ENCODE results near the gene ZFP62.

The ZFP62 gene

GRCh38 chr5:180873615-180874520 lies 12.8 kb upstream of the ZFP62 start:
- TF ChIP-seq GATA3 (IDR thresholded peaks at IDR 0.05; ENCODE audit: low read depth, low read length) (no peak), GATA2 (IDR thresholded peaks at IDR 0.05; ENCODE audit: low read depth, low read length) (no peak)

GRCh38 chr5:180872419-180872818 lies 11.3 kb upstream of the ZFP62 start:
- TF ChIP-seq GATA2 (IDR thresholded peaks at IDR 0.05; ENCODE audit: low read depth, low read length) (no peak), GATA3 (IDR thresholded peaks at IDR 0.05; ENCODE audit: low read depth, low read length) (no peak)

DNA sequence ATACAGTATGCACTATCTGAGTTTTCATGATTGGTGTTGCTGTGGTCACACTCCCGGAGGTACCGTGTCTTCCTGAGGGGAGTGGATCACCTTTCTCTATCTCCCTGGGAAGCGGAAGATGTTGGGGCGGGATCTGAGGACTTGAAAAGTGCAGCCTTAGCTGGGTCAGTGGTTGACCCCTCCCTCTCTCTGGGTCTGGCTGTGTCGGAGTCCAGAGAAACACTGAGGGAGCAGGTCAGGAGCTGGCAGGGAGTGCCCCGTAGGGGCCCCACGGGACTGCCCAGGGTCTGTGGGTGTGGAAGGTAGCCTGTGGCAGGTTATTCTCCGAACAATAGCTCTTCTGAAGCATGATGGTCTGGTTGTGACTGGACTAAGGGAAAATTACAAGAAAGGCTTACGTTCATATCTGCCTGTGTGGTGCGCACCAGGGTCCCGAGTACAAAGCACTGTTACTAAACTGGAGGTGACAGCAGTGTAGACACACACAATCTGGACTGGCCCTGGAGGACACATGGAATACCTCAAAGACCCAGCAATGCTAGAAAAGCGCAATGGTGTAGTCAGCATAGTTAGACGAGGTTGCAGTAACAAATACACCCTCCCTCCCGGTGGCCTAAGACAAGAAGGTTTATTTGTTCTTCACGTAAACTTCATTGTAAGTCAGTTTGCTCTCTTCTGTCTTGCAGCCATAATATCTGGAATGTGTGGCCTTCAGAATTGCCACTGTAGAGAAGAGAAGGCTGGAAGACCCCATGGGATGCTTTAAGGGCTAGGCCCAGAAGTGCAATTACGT lies 9.4 kb upstream of the ZFP62 start:
- TF ChIP-seq GATA2 (IDR thresholded peaks at IDR 0.05; ENCODE audit: low read depth, low read length): no peak
- no peak for TF ChIP-seq GATA3 (IDR thresholded peaks at IDR 0.05; ENCODE audit: low read depth, low read length)

DNA sequence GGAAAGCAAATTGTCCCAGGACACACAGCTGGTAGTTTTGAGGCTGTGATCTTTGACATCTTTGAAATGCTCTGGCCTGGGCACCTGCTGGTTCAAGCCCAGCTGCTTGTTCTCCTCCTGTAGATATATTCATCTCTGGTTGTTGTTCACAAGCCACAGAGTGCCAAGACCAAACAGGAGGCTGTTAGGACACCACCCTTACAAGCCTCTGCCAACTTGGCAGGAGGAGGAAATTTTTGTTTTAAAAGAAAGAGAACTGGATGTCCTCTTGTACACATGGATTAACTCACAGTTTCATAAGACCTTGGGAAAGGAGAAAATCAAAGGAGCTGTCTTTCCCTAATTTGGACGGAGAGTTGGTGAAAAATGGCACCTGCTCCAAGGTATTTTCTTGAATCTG lies 8.5 kb upstream of the ZFP62 start:
- TF ChIP-seq GATA3 (IDR thresholded peaks at IDR 0.05; ENCODE audit: low read depth, low read length) (no peak), GATA2 (IDR thresholded peaks at IDR 0.05; ENCODE audit: low read depth, low read length) (no peak)

DNA sequence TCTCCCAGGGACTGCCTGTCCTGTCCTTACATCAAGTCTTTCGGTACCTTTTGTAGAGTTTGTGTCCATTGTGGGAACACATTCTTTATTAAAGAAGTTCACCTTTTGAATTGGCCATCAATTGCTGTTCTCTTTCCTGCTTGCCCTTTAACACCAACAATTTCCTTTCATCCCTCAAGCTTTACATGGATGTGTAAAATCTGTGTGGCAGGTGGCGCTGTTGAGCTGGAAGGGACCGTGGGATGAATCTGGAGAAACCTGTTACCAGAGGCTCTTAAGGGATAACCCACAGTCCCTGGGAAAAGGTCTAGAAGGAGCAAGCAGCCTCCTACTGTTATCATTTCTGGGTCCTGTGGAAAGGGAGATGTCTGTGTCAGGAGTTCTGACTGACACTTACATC lies 7.9 kb upstream of the ZFP62 start:
- TF ChIP-seq GATA3 (IDR thresholded peaks at IDR 0.05; ENCODE audit: low read depth, low read length) (no peak), GATA2 (IDR thresholded peaks at IDR 0.05; ENCODE audit: low read depth, low read length) (no peak)

DNA sequence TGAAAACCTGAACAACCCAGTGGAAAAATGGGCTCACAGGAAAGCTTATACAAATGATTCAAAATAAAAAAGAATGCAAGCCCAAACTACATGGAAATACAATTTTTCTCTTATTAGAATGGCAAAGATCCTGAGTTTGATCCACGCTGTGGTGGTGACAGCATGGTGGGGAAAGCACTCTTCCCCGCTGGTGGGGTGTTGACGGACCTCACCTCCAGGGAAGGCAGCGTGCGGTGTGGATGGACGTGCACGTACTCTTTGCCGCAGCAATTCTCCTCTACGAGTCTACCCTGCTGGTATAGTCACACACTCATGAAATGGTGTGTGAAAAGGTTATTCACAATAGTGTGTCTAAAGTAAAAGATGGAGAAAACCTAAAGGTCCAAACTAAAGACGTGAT lies 5.9 kb upstream of the ZFP62 start:
- no peak for TF ChIP-seq GATA2 (IDR thresholded peaks at IDR 0.05; ENCODE audit: low read depth, low read length)
- no peak for TF ChIP-seq GATA3 (IDR thresholded peaks at IDR 0.05; ENCODE audit: low read depth, low read length)

- TF ChIP-seq GATA3 (IDR thresholded peaks at IDR 0.05; ENCODE audit: low read depth, low read length) (no peak), GATA2 (IDR thresholded peaks at IDR 0.05; ENCODE audit: low read depth, low read length) (no peak)
Observed at GRCh38 chr5:180865981-180866695, 5.1 kb upstream of the ZFP62 start.

GRCh38 chr5:180862645-180863044 lies 1.6 kb upstream of the ZFP62 start:
- no peak for TF ChIP-seq GATA2 (IDR thresholded peaks at IDR 0.05; ENCODE audit: low read depth, low read length)
- no peak for TF ChIP-seq GATA3 (IDR thresholded peaks at IDR 0.05; ENCODE audit: low read depth, low read length)

DNA sequence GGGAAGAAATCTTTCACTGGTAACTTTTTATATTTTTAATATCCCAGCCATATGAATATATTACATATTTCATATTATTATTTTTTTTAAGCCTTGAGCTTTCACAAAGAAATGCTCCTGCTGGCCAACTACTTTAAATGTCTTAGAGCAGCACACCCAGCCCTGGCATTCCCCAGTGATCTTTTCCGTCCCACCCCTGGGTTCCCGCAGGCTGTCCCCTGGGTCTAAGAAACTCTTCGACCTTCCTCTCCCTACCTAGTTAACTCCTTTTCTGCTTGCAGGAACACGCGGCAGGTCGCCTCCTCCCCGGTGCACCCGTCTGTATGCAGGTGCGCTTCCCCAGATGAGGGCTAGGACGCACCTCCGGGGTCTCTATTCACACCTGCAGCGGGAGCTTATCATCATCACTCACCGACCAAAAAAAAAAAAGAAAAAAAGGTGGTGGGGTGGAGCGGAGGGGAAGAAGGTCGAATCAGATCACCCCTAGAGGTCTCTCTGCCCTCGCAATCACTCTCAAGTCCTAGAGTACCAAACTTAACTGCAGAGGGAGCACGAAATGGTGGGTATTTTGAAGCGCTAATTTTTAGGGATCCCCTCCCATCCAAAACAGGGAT lies 696 bp downstream of the ZFP62 start:
- no peak for TF ChIP-seq GATA2 (IDR thresholded peaks at IDR 0.05; ENCODE audit: low read depth, low read length)
- TF ChIP-seq GATA3 (IDR thresholded peaks at IDR 0.05; ENCODE audit: low read depth, low read length): no peak

DNA sequence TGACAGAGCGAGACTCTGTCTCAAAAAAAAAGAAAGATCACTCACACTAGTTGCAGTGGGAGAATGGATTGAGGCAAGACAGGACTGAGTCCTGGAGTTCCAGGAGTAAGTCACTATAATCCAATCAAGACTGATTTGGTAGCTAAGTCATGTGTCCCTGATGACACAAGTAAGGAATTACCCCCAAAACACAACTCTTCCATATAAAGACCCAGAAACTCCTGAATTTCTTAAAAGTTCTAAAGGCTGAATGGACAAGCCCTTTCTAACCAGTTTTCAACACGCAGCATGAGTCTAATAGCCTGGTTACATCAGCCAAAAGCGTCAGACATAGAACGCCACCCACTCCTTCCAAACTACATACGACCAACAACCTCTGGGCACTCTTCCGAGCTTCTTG lies 2.5 kb downstream of the ZFP62 start:
- no peak for TF ChIP-seq GATA3 (IDR thresholded peaks at IDR 0.05; ENCODE audit: low read depth, low read length)
- TF ChIP-seq GATA2 (IDR thresholded peaks at IDR 0.05; ENCODE audit: low read depth, low read length): no peak

DNA sequence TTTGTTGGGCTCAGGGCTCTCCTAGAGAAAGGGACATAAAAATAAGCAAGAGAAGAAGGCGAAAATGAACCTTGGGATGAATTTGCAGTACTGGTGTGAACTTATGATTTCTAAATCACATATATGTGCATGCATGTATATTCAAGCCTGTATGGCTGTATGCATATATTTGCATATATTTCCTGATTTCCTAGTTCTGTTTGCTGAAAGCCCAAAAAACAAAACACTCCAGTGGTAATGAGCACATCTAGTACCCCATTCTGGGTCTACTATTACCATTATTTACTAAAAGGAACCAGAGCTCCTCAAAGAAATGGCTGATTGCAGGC lies 7.3 kb downstream of the ZFP62 start:
- TF ChIP-seq GATA3 (IDR thresholded peaks at IDR 0.05; ENCODE audit: low read depth, low read length) (no peak), GATA2 (IDR thresholded peaks at IDR 0.05; ENCODE audit: low read depth, low read length) (no peak)

DNA sequence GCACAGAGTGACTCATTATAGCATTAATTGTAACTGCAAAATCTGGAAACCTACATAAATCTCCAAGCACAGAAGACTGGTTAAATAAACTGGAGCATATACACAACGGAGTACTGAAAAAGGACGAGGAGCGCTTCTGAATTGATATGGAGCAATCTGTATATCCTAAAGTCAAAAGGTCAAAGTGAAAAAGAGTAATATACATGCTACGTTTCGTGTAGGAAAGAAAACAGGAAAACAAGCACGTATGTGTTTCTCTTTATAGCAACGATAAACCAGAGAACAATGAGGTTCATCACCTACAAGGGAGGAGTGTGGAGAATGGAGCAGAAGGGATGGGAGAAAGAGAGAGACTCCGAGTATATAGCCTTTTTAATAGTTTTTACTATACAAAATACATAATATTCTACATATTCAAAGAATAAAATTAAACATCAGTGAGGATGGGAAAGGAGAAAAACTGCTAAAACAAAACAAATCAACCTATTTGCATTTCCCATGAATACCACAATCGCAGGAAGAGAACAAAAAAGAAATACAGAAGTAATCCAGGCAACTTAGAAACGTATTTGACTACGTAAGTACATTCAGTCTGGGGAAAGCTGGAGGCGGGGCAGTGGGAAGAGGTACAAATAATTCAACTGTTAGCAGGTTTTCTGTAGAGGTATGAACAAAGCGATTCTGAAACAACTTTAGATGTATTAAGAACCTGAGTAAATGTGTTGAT lies 7.8 kb downstream of the ZFP62 start:
- TF ChIP-seq GATA3 (IDR thresholded peaks at IDR 0.05; ENCODE audit: low read depth, low read length) (no peak), GATA2 (IDR thresholded peaks at IDR 0.05; ENCODE audit: low read depth, low read length) (no peak)

DNA sequence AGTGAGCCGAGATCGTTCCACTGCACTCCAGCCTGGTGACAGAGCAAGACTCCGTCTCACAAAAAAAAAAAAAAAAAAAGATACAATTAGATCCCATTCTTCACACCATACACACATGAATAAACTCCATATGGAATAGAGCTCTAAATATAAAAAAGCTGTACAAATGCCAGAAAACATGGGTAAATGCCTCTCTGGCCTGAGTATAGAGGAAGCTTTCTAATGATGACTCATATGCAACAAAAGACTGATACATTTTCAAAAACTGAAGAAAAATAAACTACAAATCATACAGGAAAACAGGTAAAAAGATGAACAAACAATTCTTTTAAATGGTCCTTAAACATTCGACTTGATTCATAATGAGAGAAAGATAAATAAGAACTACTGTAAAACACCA lies 8.6 kb downstream of the ZFP62 start:
- no peak for TF ChIP-seq GATA2 (IDR thresholded peaks at IDR 0.05; ENCODE audit: low read depth, low read length)
- TF ChIP-seq GATA3 (IDR thresholded peaks at IDR 0.05; ENCODE audit: low read depth, low read length): no peak
